MCF 10A (cell line): ENCODE results near the gene HTRA3. TPM values are rescaled to one million over a fixed set of nuclear protein-coding genes. Genes with fewer than 3 reads are reported as not detected.

Source experiments
- BruUV-seq: library from RNA; stranded (reverse); fragments of 400-500 nt; replicated peaks from 2 replicates; lab custom pipeline; 2021; lab: Mats Ljungman, UMichigan
- CTCF ChIA-PET: fragments of 300-600 bp; sonication (Branson Sonifier 250); formaldehyde crosslinking; extraction: SDS; loops from one replicate; lab custom pipeline; 2021; ENCODE audit warnings: antibody characterized with exemption, inconsistent platforms; lab: Yijun Ruan, JAX
- POLR2A ChIA-PET: fragments of 300-600, 350-650 bp; sonication (Branson Sonifier 250); formaldehyde crosslinking; extraction: SDS; loops from one replicate; lab custom pipeline; 2020; ENCODE audit warnings: antibody characterized with exemption, inconsistent platforms; lab: Yijun Ruan, JAX
- DNase-seq: peaks from one replicate; pipeline ENCODE4 v3.0.0-alpha.2; 2018; ENCODE audit not compliant: unreplicated experiment
- H3K27ac Mint-ChIP-seq: one replicate; pipeline ENCODE4 v1.8.0; 2022; ENCODE audit warnings: mild to moderate bottlenecking, low read depth, mixed read lengths; ENCODE audit not compliant: unreplicated experiment
- H3K27me3 Mint-ChIP-seq: one replicate; pipeline ENCODE4 v1.8.0; 2022; ENCODE audit warnings: mixed read lengths; ENCODE audit not compliant: insufficient read depth, unreplicated experiment
- H3K36me3 Mint-ChIP-seq: one replicate; pipeline ENCODE4 v1.8.0; 2022; ENCODE audit warnings: mild to moderate bottlenecking, moderate library complexity, mixed read lengths; ENCODE audit not compliant: insufficient read depth, unreplicated experiment
- H3K4me1 Mint-ChIP-seq: one replicate; pipeline ENCODE4 v1.8.0; 2022; ENCODE audit warnings: mixed read lengths; ENCODE audit not compliant: insufficient read depth, unreplicated experiment
- H3K4me3 Mint-ChIP-seq: one replicate; pipeline ENCODE4 v1.8.0; 2022; ENCODE audit warnings: mild to moderate bottlenecking, moderate library complexity, mixed read lengths; ENCODE audit not compliant: unreplicated experiment
- H3K9me3 Mint-ChIP-seq: one replicate; pipeline ENCODE4 v1.8.0; 2022; ENCODE audit warnings: mixed read lengths; ENCODE audit not compliant: unreplicated experiment
- intact Hi-C: fragments of 100-400 bp; cut with micrococcal nuclease; formaldehyde crosslinking; loops from 2 replicates; pipeline ENCODE4 v1.14.1; 2022
- total RNA-seq: library from RNA; stranded (reverse); gene quantifications from 2 replicates; pipeline ENCODE4 v1.2.3, GENCODE V29; 2022
- TF ChIP-seq, protein P1 (sequence below): fragments of 200-600 bp; IDR thresholded peaks from one replicate; pipeline ENCODE4 v1.8.0; 2022; ENCODE audit warnings: antibody characterized with exemption, mild to moderate bottlenecking; ENCODE audit not compliant: unreplicated experiment

HTRA3 gene
- total RNA-seq, 1 experiment from 2014 or later, result not detected

GRCh38 chr4:8242782-8243560 lies 26.6 kb upstream of the HTRA3 start:
- no peaks in the 10 kb centered on the region for H3K4me1 Mint-ChIP-seq
- ChIA-PET POLR2A (no interaction called here), CTCF (interaction anchor here (0.5 to 2.5 kb wide), 24 partner anchors 11 to 675 kb away, joined by 3 to 41 read pairs (median 4); no protein-coding TSS in a partner anchor)
- H3K4me3 Mint-ChIP-seq, result no peak overlapping the region
- no peak for DNase-seq
- intact Hi-C loops, result loop anchor here (1.0 to 2.0 kb wide), 2 partner anchors 66 to 160 kb away; no protein-coding TSS in a partner anchor
- no TSS peak for BruUV-seq
- TF ChIP-seq, protein P1, sequence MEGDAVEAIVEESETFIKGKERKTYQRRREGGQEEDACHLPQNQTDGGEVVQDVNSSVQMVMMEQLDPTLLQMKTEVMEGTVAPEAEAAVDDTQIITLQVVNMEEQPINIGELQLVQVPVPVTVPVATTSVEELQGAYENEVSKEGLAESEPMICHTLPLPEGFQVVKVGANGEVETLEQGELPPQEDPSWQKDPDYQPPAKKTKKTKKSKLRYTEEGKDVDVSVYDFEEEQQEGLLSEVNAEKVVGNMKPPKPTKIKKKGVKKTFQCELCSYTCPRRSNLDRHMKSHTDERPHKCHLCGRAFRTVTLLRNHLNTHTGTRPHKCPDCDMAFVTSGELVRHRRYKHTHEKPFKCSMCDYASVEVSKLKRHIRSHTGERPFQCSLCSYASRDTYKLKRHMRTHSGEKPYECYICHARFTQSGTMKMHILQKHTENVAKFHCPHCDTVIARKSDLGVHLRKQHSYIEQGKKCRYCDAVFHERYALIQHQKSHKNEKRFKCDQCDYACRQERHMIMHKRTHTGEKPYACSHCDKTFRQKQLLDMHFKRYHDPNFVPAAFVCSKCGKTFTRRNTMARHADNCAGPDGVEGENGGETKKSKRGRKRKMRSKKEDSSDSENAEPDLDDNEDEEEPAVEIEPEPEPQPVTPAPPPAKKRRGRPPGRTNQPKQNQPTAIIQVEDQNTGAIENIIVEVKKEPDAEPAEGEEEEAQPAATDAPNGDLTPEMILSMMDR, result no peak
- H3K36me3 Mint-ChIP-seq, result peaks cover 3% of the 10 kb centered on the region
- H3K9me3 Mint-ChIP-seq, result no peaks in the 10 kb centered on the region
- no peak overlapping the region for H3K27ac Mint-ChIP-seq
- no peaks in the 10 kb centered on the region for H3K27me3 Mint-ChIP-seq

- ChIA-PET CTCF (interaction anchor here (0.7 to 2.5 kb wide), 4 partner anchors 67 to 183 kb away, joined by 3 to 41 read pairs (median 4); no protein-coding TSS in a partner anchor), POLR2A (interaction anchor here (0.6 kb wide), 1 partner anchor 65 kb away, joined by 3 read pairs; no protein-coding TSS in a partner anchor)
- Mint-ChIP-seq H3K4me3 (no peak overlapping the region), H3K27me3 (no peaks in the 10 kb centered on the region), H3K36me3 (no peaks in the 10 kb centered on the region), H3K4me1 (no peaks in the 10 kb centered on the region), H3K9me3 (no peaks in the 10 kb centered on the region), H3K27ac (no peak overlapping the region)
- BruUV-seq, result no TSS peak
- intact Hi-C loops, result no loop called here
- no peak for DNase-seq
- TF ChIP-seq, protein P1, result no peak
These were observed 25.4 kb upstream of the HTRA3 start for GRCh38 chr4:8244001-8244757.

GRCh38 chr4:8244931-8245460 lies 24.6 kb upstream of the HTRA3 start:
- no TSS peak for BruUV-seq
- no peaks in the 10 kb centered on the region for H3K4me1 Mint-ChIP-seq
- TF ChIP-seq, protein P1, result no peak
- no peak overlapping the region for H3K4me3 Mint-ChIP-seq
- DNase-seq, result no peak
- H3K27ac Mint-ChIP-seq, result no peak overlapping the region
- H3K36me3 Mint-ChIP-seq, result no peaks in the 10 kb centered on the region
- H3K9me3 Mint-ChIP-seq, result no peaks in the 10 kb centered on the region
- ChIA-PET CTCF (interaction anchor here (0.5 to 1.4 kb wide), 4 partner anchors 68 to 279 kb away, joined by 3 to 5 read pairs (median 4); no protein-coding TSS in a partner anchor), POLR2A (interaction anchor here (0.6 kb wide), 1 partner anchor 66 kb away, joined by 3 read pairs; no protein-coding TSS in a partner anchor)
- intact Hi-C loops, result no loop called here
- H3K27me3 Mint-ChIP-seq, result no peaks in the 10 kb centered on the region
